IPS DF 19.7 (cell line): ENCODE data around the gene SLC39A6.
"Not testable (repeated sequence)": the region's sequence is repeated elsewhere in the genome, so short reads cannot be mapped to it uniquely, and the experiment has no call there.

Experiments used
- DNase-seq: peaks from one replicate; pipeline ENCODE4 v3.0.0-alpha.2; 2013; ENCODE audit warnings: low read depth, low spot score

SLC39A6 gene

GRCh38 chr18:36129300-36130038 lies at the start of gene SLC39A6, which contains the start of gene ELP2:
Gene SLC39A6, minus strand, starts transcription at chr18:36129340. Its CDS starts 2,333 bp downstream, at chr18:36127007.
Gene ELP2, plus strand, starts transcription at chr18:36129899. Its CDS starts 35 bp downstream, at chr18:36129934.
- peak; percentile 85 for DNase-seq

GRCh38 chr18:36177913-36178312 lies 48.8 kb upstream of the SLC39A6 start:
- no peak for DNase-seq

GRCh38 chr18:36176711-36177110 lies 47.6 kb upstream of the SLC39A6 start:
- DNase-seq = no peak

GRCh38 chr18:36176177-36176584 lies 47.0 kb upstream of the SLC39A6 start:
- DNase-seq = no peak

- DNase-seq = no peak
Measured at GRCh38 chr18:36175481-36175880, 46.3 kb upstream of the SLC39A6 start.

- no peak for DNase-seq
Measured at GRCh38 chr18:36169938-36170337, 40.8 kb upstream of the SLC39A6 start.

- DNase-seq = not testable (repeated sequence)
Measured at GRCh38 chr18:36168296-36168695, 39.2 kb upstream of the SLC39A6 start.

GRCh38 chr18:36167692-36168218 lies 38.6 kb upstream of the SLC39A6 start:
- DNase-seq = no peak

- no peak for DNase-seq
Measured at GRCh38 chr18:36162981-36163380, 33.8 kb upstream of the SLC39A6 start.

- DNase-seq = no peak
Measured at GRCh38 chr18:36160959-36161371, 31.8 kb upstream of the SLC39A6 start.

- no peak for DNase-seq
Measured at GRCh38 chr18:36158266-36158867, 29.2 kb upstream of the SLC39A6 start.

GRCh38 chr18:36157441-36157840 lies 28.3 kb upstream of the SLC39A6 start:
- no peak for DNase-seq

- no peak for DNase-seq
Measured at GRCh38 chr18:36155851-36156757, 27.0 kb upstream of the SLC39A6 start.

- DNase-seq = no peak
Measured at GRCh38 chr18:36153771-36154170, 24.6 kb upstream of the SLC39A6 start.

- DNase-seq = no peak
Measured at GRCh38 chr18:36153203-36153602, 24.1 kb upstream of the SLC39A6 start.

GRCh38 chr18:36152781-36153180 lies 23.6 kb upstream of the SLC39A6 start:
- no peak for DNase-seq

- no peak for DNase-seq
Measured at GRCh38 chr18:36149514-36150289, 20.6 kb upstream of the SLC39A6 start.

GRCh38 chr18:36143391-36143790 lies 14.3 kb upstream of the SLC39A6 start:
- DNase-seq = no peak

GRCh38 chr18:36142751-36143150 lies 13.6 kb upstream of the SLC39A6 start:
- no peak for DNase-seq

GRCh38 chr18:36141576-36141975 lies 12.4 kb upstream of the SLC39A6 start:
- no peak for DNase-seq

GRCh38 chr18:36139245-36139644 lies 10.1 kb upstream of the SLC39A6 start:
- no peak for DNase-seq
